ENCODE measurements around the gene COL1A2.

COL1A2 gene

DNA sequence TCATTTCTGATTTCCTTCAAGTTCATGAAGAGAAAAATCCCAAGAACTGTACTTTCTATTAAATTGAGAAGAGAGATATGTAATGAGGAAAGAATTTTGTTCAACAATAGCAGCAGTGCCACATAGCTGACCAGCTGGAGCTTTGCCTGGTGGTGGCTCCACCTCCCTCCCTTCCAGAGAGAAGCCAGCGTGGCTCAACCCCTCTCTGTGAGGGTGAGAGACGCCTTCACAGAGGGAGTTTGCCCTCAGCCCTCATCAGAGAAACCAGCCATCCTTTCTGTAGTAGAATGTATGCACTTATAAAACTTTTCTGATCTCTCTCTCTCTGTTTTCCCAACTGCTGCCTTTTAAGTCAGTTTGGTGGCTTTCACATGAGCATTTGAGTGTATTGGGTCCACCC lies 20.5 kb upstream of the COL1A2 start:
- H3K27me3 Mint-ChIP-seq: peaks cover 4% of the 10 kb centered on the region
- H3K36me3 Mint-ChIP-seq: no peaks in the 10 kb centered on the region
- CTCF ChIA-PET: no interaction called here
- no peaks in the 10 kb centered on the region for H3K4me1 Mint-ChIP-seq
- no peak overlapping the region for H3K27ac Mint-ChIP-seq
- DNase-seq: no peak
- no peak overlapping the region for H3K4me3 Mint-ChIP-seq
- H3K9me3 Mint-ChIP-seq: no peaks in the 10 kb centered on the region

DNA sequence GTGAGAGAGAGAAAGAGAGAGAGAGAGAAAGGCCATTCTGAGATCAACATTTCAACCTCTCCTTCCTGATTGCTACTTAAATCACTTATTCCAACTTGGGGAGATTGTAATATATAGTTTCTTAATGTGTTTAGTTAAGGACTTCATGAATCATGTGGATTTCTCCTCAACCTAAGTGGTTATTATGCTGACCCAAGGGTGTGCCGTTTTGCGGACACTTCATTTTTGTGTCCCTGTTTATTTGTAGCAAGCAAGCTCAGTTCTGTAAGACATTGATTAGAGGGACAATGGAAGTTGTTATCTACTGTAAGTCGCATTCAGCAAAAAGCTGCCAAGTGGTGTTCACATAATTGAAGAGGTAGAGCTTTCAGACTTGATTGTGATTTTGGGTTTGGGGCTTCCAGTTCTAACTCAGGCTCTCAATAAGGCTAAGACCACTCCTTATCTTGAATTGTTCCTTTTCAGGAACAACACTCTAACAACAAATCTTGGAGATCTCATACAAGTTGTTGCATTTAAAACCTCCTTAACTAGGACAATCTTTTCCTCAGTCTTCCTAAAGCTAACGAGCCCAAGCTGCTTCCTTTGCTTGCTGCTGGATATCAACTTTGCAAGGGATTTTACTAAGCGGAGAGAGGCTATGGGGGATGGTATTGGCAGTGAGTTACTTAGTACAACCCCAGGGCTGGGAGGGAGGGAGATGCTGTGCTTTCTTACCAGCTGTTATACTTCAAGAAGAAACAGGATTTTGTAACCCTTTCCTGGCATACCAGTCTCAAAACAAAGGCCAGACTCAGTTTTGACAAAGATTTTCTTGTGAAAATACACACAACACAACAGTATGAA lies 19.8 kb upstream of the COL1A2 start:
- DNase-seq: no peak
- Mint-ChIP-seq H3K9me3 (no peaks in the 10 kb centered on the region), H3K27me3 (peaks cover 4% of the 10 kb centered on the region), H3K4me3 (no peak overlapping the region), H3K27ac (no peak overlapping the region), H3K4me1 (no peaks in the 10 kb centered on the region), H3K36me3 (no peaks in the 10 kb centered on the region)
- CTCF ChIA-PET: no interaction called here

DNA sequence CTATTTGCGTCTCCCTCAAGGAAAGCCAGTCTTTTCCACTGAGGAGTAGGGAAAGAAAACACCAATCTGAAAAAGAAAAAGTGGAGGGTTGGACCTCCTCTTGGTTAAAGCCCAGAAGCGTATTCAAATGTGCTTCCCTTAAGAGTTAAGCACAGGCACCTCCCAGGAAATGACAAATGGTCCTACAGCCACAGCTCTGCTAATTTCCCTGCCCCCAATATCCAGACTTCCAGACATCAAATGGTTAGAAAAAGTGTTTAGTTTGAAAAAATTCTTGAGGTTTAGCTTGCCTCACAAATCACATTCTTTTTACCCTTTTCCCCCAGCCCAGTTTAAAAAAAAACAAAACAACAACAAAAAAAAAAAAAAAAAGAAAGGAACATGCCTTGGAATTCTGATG lies 19.0 kb upstream of the COL1A2 start:
- peaks cover 4% of the 10 kb centered on the region for H3K27me3 Mint-ChIP-seq
- H3K4me1 Mint-ChIP-seq: no peaks in the 10 kb centered on the region
- CTCF ChIA-PET: no interaction called here
- no peak overlapping the region for H3K4me3 Mint-ChIP-seq
- no peak for DNase-seq
- no peak overlapping the region for H3K27ac Mint-ChIP-seq
- no peaks in the 10 kb centered on the region for H3K9me3 Mint-ChIP-seq
- H3K36me3 Mint-ChIP-seq: no peaks in the 10 kb centered on the region

DNA sequence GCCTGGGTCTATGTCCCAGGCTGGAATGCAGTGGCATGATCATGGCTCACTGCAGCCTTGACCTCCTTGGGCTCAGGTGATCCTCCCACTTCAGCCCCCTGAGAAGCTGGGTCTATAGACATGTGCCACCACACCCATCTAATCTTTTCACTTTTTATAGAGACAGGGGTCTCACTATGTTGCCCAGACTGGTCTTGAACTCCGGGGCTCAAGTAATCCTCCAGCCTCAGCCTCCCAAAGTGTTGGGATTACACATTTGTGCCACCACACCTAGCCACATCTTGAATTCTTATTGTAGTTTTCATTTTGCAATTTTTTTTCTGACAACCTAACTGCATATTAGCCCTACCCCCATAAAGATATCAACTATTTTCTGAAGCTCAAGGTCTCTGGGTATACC lies 18.4 kb upstream of the COL1A2 start:
- no peaks in the 10 kb centered on the region for H3K36me3 Mint-ChIP-seq
- CTCF ChIA-PET: no interaction called here
- no peaks in the 10 kb centered on the region for H3K4me1 Mint-ChIP-seq
- no peak overlapping the region for H3K27ac Mint-ChIP-seq
- no peak for DNase-seq
- peaks cover 4% of the 10 kb centered on the region for H3K27me3 Mint-ChIP-seq
- no peak overlapping the region for H3K4me3 Mint-ChIP-seq
- no peaks in the 10 kb centered on the region for H3K9me3 Mint-ChIP-seq

DNA sequence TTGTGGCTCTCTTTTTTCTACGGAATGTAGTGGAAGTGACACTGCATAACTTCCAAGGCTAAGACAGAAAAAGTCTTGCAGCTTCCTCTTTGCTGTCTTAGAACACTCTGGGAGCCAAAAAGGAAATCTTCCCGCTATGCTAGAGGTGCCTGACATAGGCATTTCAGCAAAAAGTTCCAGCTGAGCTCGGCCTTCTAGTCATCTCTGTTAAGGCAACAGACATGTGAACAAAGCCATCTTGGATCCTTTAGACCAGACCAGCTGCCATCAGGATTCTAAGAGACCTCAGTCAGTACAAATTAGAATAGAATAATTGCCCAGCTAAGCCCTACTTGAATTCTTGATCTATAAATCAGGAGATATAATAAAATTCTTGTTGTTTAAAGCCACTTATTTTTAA lies 16.3 kb upstream of the COL1A2 start:
- no peaks in the 10 kb centered on the region for H3K9me3 Mint-ChIP-seq
- H3K4me3 Mint-ChIP-seq: no peak overlapping the region
- H3K36me3 Mint-ChIP-seq: no peaks in the 10 kb centered on the region
- H3K4me1 Mint-ChIP-seq: no peaks in the 10 kb centered on the region
- H3K27me3 Mint-ChIP-seq: peaks cover 4% of the 10 kb centered on the region
- H3K27ac Mint-ChIP-seq: no peak overlapping the region
- DNase-seq: no peak
- CTCF ChIA-PET: no interaction called here

DNA sequence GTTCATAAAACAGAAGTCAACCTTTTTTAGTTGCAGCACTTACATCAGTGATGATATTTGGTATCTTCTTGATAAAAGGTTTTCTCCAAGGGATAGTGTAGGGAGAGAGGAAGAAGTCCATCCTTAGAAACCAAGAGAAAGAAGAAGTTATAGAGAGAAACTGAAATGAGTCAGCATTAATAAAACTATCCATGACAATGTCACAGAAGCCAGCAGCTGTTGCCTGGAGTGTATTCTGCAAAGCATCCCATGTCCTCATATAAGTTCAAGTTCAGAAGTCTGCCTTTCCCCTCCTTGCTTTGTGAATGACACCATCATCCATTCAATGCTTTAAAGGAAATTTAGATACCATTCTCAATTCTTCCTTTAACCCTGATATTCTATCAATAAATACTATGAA lies 14.4 kb upstream of the COL1A2 start:
- H3K27me3 Mint-ChIP-seq: no peaks in the 10 kb centered on the region
- H3K4me1 Mint-ChIP-seq: no peaks in the 10 kb centered on the region
- no peak for DNase-seq
- no peaks in the 10 kb centered on the region for H3K9me3 Mint-ChIP-seq
- CTCF ChIA-PET: no interaction called here
- no peak overlapping the region for H3K27ac Mint-ChIP-seq
- H3K36me3 Mint-ChIP-seq: no peaks in the 10 kb centered on the region
- H3K4me3 Mint-ChIP-seq: no peak overlapping the region

DNA sequence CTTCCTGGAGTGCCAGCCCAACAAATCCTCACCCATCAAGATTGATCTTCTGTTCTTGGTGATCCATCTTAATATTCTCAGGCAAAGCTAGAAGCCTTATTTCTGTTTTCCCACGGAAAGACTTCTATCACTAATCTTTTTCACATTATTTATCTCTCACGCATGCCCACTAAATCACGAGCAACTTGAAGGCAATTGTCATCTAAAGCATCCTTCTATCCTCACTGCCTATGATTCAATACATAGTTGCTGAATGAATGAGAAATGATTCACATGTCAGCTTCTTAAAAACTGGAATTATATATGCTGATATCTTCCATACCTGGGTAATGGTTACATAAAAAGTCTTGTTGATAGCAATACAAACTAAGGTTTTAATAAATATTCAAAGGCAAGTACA lies 12.6 kb upstream of the COL1A2 start:
- H3K27ac Mint-ChIP-seq: no peak overlapping the region
- no peaks in the 10 kb centered on the region for H3K36me3 Mint-ChIP-seq

DNA sequence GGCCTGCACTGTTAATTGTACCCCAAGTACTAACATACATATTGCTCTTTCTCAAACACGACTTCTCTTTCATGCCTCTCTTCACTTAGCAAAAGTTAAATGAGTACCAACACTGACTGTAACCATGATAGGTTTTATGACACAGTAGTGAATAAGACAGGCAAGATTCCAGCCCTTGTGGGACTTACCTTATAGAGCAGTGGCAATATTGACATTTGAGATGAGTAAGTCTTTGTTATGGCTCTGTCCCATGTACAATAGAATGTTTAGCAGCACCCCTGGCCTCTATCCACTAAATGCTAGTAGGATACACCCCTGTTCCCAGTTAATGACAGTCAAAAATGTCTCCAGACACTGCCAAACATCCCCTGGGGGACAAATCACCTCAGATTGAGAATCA lies 11.9 kb upstream of the COL1A2 start:
- Mint-ChIP-seq H3K4me3 (no peak overlapping the region), H3K27me3 (no peaks in the 10 kb centered on the region), H3K4me1 (no peaks in the 10 kb centered on the region), H3K27ac (no peak overlapping the region), H3K9me3 (no peaks in the 10 kb centered on the region), H3K36me3 (no peaks in the 10 kb centered on the region)
- DNase-seq: no peak
- CTCF ChIA-PET: no interaction called here

More for the DNA sequence above, 12.6 kb upstream of the COL1A2 start:
- H3K4me1 Mint-ChIP-seq: no peaks in the 10 kb centered on the region
- no peaks in the 10 kb centered on the region for H3K27me3 Mint-ChIP-seq
- no peak for DNase-seq
- H3K4me3 Mint-ChIP-seq: no peak overlapping the region
- CTCF ChIA-PET: no interaction called here
- H3K9me3 Mint-ChIP-seq: no peaks in the 10 kb centered on the region

DNA sequence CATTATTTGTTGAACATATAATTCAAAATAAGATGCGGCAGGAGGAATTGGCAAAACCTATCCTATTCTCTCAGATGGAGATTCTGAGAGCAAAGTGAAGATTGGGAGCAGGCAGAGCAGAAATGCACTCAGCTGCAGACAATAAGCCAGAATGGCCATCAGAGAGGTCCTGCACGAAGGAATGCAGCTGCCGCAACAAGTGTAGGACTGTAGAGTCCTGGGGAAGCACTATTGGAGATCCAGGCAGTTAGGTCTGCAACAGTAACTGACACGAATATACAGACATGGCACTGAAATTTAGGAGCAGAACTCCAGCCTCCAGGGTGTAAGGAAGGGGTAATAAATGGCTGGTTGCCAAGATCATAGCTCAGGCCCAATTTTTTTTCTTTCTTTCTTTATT lies 10.4 kb upstream of the COL1A2 start:
- Mint-ChIP-seq H3K27ac (no peak overlapping the region), H3K4me1 (no peaks in the 10 kb centered on the region), H3K9me3 (no peaks in the 10 kb centered on the region), H3K27me3 (no peaks in the 10 kb centered on the region), H3K36me3 (no peaks in the 10 kb centered on the region), H3K4me3 (no peak overlapping the region)
- DNase-seq: no peak
- CTCF ChIA-PET: no interaction called here

DNA sequence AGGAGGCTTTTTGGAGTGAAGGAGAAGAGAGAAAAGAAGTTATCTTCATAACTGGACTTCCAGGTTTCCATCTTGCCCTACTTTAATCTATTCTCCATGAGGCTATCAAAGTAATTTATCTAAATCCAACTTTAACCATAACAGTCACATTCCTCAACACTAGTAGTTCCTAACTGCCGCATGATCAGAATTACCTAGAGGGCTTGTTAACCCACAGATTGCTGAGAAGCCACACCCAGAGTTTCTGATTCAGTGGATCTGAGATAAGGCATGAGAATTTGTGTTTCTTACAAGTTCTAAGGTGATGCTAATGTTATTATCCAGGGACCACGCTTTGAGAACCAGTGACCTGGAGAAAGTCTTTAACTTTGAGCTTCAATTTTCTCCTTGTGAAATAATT lies 8.3 kb upstream of the COL1A2 start:
- Mint-ChIP-seq H3K36me3 (no peaks in the 10 kb centered on the region), H3K27ac (no peak overlapping the region), H3K9me3 (no peaks in the 10 kb centered on the region), H3K4me3 (no peak overlapping the region), H3K4me1 (no peaks in the 10 kb centered on the region), H3K27me3 (no peaks in the 10 kb centered on the region)
- CTCF ChIA-PET: interaction anchor here (1.1 kb wide), 1 partner anchor 9 kb away, joined by 4 read pairs; the partner anchor contains the start of gene COL1A2
- no peak for DNase-seq

DNA sequence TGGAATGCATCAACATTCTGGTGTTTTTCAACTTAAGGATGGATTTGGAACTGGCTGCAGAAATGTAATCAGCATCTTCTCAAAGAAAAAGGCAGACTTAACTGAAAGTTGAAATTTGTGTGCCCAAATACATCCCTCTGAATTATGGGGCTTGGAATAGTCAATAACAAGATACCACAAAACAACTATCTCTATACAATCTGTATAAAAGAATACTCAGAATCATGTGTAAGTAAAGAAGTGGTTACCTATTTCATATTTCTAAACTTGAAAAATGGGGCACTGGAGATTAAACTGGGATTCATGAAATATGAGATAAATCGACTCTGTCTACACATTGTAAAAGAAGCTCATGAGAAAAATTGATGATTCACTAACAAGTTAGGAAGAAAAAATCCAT lies 6.2 kb upstream of the COL1A2 start:
- CTCF ChIA-PET: interaction anchor here (0.7 kb wide), 1 partner anchor 837 kb away, joined by 3 read pairs; no protein-coding TSS in a partner anchor
- Mint-ChIP-seq H3K9me3 (no peaks in the 10 kb centered on the region), H3K36me3 (no peaks in the 10 kb centered on the region), H3K4me3 (no peak overlapping the region), H3K4me1 (no peaks in the 10 kb centered on the region), H3K27ac (no peak overlapping the region), H3K27me3 (peaks cover 12% of the 10 kb centered on the region)
- DNase-seq: no peak

DNA sequence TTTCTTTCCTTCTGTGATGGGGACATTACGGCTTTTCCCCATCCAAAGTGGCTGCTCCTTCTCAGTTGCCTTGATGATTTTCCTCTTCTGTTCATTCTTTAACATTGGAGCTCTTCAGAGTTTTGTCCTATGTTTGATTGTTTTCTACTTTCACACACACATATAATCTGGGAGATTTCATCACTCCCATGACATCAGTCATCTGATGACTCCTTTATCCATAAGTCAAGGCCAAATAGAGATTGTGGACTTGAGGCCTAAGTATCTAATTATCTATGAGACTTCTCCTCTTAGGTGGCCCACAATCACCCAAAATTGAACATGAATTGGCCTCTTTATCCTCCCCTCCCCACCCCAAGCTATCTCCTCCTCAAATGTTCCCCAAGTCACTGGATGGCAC lies 5.3 kb upstream of the COL1A2 start:
- Mint-ChIP-seq H3K27ac (no peak overlapping the region), H3K4me3 (no peak overlapping the region), H3K9me3 (no peaks in the 10 kb centered on the region), H3K36me3 (no peaks in the 10 kb centered on the region), H3K4me1 (no peaks in the 10 kb centered on the region), H3K27me3 (peaks cover 21% of the 10 kb centered on the region)
- CTCF ChIA-PET: no interaction called here
- no peak for DNase-seq

DNA sequence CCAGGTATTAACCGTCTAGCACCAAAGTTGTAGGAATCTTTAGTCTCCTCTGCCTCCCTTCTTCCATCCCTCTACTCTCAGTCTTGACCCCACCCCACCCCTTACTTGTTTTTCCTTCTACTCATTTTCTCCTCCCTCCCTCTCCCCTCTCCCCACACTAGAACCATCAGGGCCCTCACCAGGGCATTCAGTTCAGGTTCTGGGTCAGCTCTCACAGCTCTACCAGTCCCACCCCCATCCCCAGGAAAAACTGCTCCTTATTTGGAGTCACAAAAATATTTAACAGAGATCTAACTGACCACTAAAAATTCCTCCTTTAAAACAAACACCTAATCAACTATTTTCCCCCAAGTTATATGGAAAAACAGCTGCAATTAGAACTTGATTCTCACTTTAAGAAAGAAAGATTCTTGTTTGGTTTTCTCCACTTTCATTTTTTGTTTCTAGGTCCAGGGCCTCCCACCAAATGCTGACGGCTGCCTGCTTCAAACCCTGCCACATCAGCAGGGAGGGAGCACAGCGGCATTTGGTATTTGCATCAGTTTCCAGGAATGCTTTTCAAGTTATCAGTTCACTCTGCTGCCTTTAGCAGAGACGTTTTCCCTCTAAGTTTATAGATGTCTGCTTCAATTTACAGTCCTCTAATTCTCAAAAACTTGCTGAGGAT lies 2.8 kb upstream of the COL1A2 start:
- no peaks in the 10 kb centered on the region for H3K36me3 Mint-ChIP-seq
- no peak for DNase-seq
- H3K4me3 Mint-ChIP-seq: no peak overlapping the region
- no peaks in the 10 kb centered on the region for H3K9me3 Mint-ChIP-seq
- H3K4me1 Mint-ChIP-seq: peaks cover 5% of the 10 kb centered on the region
- CTCF ChIA-PET: interaction anchor here (0.6 kb wide), 1 partner anchor 615 kb away, joined by 3 read pairs; no protein-coding TSS in a partner anchor
- no peak overlapping the region for H3K27ac Mint-ChIP-seq
- H3K27me3 Mint-ChIP-seq: peaks cover 30% of the 10 kb centered on the region

DNA sequence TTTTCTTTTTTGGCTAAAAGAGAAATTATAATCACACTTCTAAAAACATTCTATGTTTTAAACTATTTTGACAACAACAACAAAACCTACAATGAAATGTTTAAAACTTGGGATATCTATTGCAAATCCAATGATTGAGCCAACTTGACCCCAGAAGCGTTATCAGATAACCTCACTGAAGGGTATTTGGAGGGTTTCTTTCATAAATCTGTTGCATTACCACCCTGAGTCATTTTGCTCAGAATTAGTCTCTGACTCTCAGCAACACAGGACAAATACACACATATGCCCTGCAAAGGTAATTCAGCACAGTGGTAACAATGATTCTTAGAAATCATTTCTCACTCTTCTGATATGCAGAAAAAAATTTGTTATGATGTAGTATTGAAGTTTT lies 2.3 kb upstream of the COL1A2 start:
- H3K4me3 Mint-ChIP-seq: no peak overlapping the region
- CTCF ChIA-PET: no interaction called here
- H3K36me3 Mint-ChIP-seq: no peaks in the 10 kb centered on the region
- H3K4me1 Mint-ChIP-seq: peaks cover 5% of the 10 kb centered on the region
- no peak for DNase-seq
- H3K9me3 Mint-ChIP-seq: no peaks in the 10 kb centered on the region
- peaks cover 30% of the 10 kb centered on the region for H3K27me3 Mint-ChIP-seq
- H3K27ac Mint-ChIP-seq: no peak overlapping the region

Data from activated naive CD4-positive, alpha-beta T cell treated with anti-CD3 and anti-CD28 coated beads, Interleukin-2, amount 10 ng/mL, durations not matched to agents 7 days and 5 days (primary cell).